Loucy (cell line): ENCODE results near the gene BMAL1.

Experiments used
- H2AFZ ChIP-seq: fragments of 200-600 bp; sonication (generic); 2 replicates; pipeline ENCODE4 v1.6.0; 2016; ENCODE audit warnings: antibody characterized with exemption, mild to moderate bottlenecking, low read length, moderate library complexity
- H3F3A ChIP-seq: fragments of 200-600 bp; 2 replicates; pipeline ENCODE4 v1.6.0; 2016; ENCODE audit warnings: antibody characterized with exemption, low read depth, mild to moderate bottlenecking
- H3K27me3 ChIP-seq: fragments of 200-600 bp; sonication (generic); 2 replicates; pipeline ENCODE4 v1.6.1; 2014; ENCODE audit warnings: low read length, mild to moderate bottlenecking; ENCODE audit not compliant: insufficient read depth, poor library complexity, severe bottlenecking
- H3K36me3 ChIP-seq: fragments of 200-600 bp; sonication (generic); 2 replicates; pipeline ENCODE4 v1.6.1; 2016; ENCODE audit warnings: low read length; ENCODE audit not compliant: insufficient read depth
- H3K4me1 ChIP-seq: fragments of 200-600 bp; sonication (generic); 2 replicates; pipeline ENCODE4 v1.5.1; 2014; ENCODE audit warnings: low read length, mild to moderate bottlenecking; ENCODE audit not compliant: insufficient read depth, poor library complexity, severe bottlenecking
- H3K4me2 ChIP-seq: fragments of 200-600 bp; sonication (generic); 2 replicates; pipeline ENCODE4 v1.6.0; 2014; ENCODE audit warnings: antibody characterized with exemption, low read length, low read depth, mild to moderate bottlenecking; ENCODE audit not compliant: poor library complexity, severe bottlenecking
- H3K4me3 ChIP-seq: fragments of 200-600 bp; sonication (generic); 2 replicates; pipeline ENCODE4 v1.5.1; 2014; ENCODE audit warnings: low read length, mild to moderate bottlenecking, mixed read lengths; ENCODE audit not compliant: poor library complexity, severe bottlenecking
- H3K79me2 ChIP-seq: fragments of 200-600 bp; sonication (generic); 2 replicates; pipeline ENCODE4 v1.6.1; 2014; ENCODE audit warnings: low read length; ENCODE audit not compliant: insufficient read depth
- H3K9ac ChIP-seq: fragments of 200-600 bp; sonication (generic); 2 replicates; pipeline ENCODE4 v1.6.0; 2014; ENCODE audit warnings: mild to moderate bottlenecking, low read depth, low read length, moderate library complexity; ENCODE audit not compliant: poor library complexity, severe bottlenecking
- H3K9me2 ChIP-seq: fragments of 200-600 bp; sonication (generic); replicated peaks from 2 replicates; pipeline ENCODE4 v1.6.1; 2016; ENCODE audit warnings: low read depth, low read length, mixed read lengths
- H3K9me3 ChIP-seq: fragments of 200-600 bp; sonication (generic); 2 replicates; pipeline ENCODE4 v1.6.1; 2014; ENCODE audit warnings: mild to moderate bottlenecking, antibody characterized with exemption, low read length, low read depth; ENCODE audit not compliant: insufficient read depth
- H4K20me1 ChIP-seq: fragments of 200-600 bp; sonication (generic); 2 replicates; pipeline ENCODE4 v1.6.0; 2014; ENCODE audit warnings: antibody characterized with exemption, low read length, mild to moderate bottlenecking; ENCODE audit not compliant: insufficient read depth, poor library complexity, severe bottlenecking
- CTCF ChIP-seq: fragments of 200-600 bp; sonication (generic); conservative IDR thresholded peaks from 2 replicates; pipeline ENCODE4 v1.5.1; 2014; ENCODE audit warnings: mild to moderate bottlenecking, antibody characterized with exemption, low read length
- EZH2phosphoT487 ChIP-seq: fragments of 200-600 bp; IDR thresholded peaks from 2 replicates; pipeline ENCODE4 v1.6.1; 2018; ENCODE audit warnings: antibody characterized with exemption, mild to moderate bottlenecking, moderate library complexity, borderline replicate concordance

Gene BMAL1

GRCh38 chr11:13429288-13429687 is 151.7 kb downstream of the BMAL1 start:
- no peaks in the 10 kb centered on the region for H3F3A ChIP-seq
- TF ChIP-seq CTCF = no peak
- no peak for TF ChIP-seq EZH2phosphoT487
- H3K4me1 ChIP-seq = peaks cover 3% of the 10 kb centered on the region
- peaks cover 42% of the 10 kb centered on the region; the same call in 1 of the 2 replicates for H3K79me2 ChIP-seq
- no peak overlapping the region for H2AFZ ChIP-seq
- H4K20me1 ChIP-seq = no peaks in the 10 kb centered on the region
- no peaks in the 10 kb centered on the region for H3K27me3 ChIP-seq
- H3K9ac ChIP-seq = no peak overlapping the region
- peaks cover 24% of the 10 kb centered on the region for H3K9me3 ChIP-seq
- H3K4me3 ChIP-seq = no peak overlapping the region
- H3K36me3 ChIP-seq = no peaks in the 10 kb centered on the region
- no peaks in the 10 kb centered on the region for H3K9me2 ChIP-seq
- no peak overlapping the region for H3K4me2 ChIP-seq

- Histone ChIP-seq H3K9me3 (peaks cover 24% of the 10 kb centered on the region), H2AFZ (no peak overlapping the region), H3K9ac (no peak overlapping the region), H4K20me1 (no peaks in the 10 kb centered on the region), H3K79me2 (peaks cover 36% of the 10 kb centered on the region; the same call in 1 of the 2 replicates), H3K4me3 (no peak overlapping the region), H3K36me3 (no peaks in the 10 kb centered on the region), H3K4me1 (peaks cover 3% of the 10 kb centered on the region), H3K27me3 (no peaks in the 10 kb centered on the region), H3K4me2 (no peak overlapping the region), H3K9me2 (no peaks in the 10 kb centered on the region), H3F3A (no peaks in the 10 kb centered on the region)
- TF ChIP-seq EZH2phosphoT487 = no peak
- TF ChIP-seq CTCF = no peak
Observed at GRCh38 chr11:13429836-13430235, 152.2 kb downstream of the BMAL1 start.

GRCh38 chr11:13433437-13433836 is 155.8 kb downstream of the BMAL1 start:
- TF ChIP-seq CTCF (no peak), EZH2phosphoT487 (no peak)
- Histone ChIP-seq H3K27me3 (no peaks in the 10 kb centered on the region), H4K20me1 (no peaks in the 10 kb centered on the region), H3K79me2 (peaks cover 26% of the 10 kb centered on the region; the same call in 1 of the 2 replicates), H3K4me2 (no peak overlapping the region), H3K9me2 (no peaks in the 10 kb centered on the region), H3K9me3 (peaks cover 13% of the 10 kb centered on the region), H3K4me1 (peaks cover 3% of the 10 kb centered on the region), H3K36me3 (no peaks in the 10 kb centered on the region), H3F3A (no peaks in the 10 kb centered on the region), H2AFZ (no peak overlapping the region), H3K9ac (no peak overlapping the region), H3K4me3 (no peak overlapping the region)
